Measurements from ENCODE around the gene RNF220. TPM values are rescaled to one million over a fixed set of nuclear protein-coding genes. Genes with fewer than 3 reads are reported as not detected.

Gene RNF220
- total and polyA plus RNA-seq, 2 of the 13 experiments (the other 11 are each of a cell fraction or from before 2014, with no cell fraction given), result 48.2 to 72.1 TPM

DNA sequence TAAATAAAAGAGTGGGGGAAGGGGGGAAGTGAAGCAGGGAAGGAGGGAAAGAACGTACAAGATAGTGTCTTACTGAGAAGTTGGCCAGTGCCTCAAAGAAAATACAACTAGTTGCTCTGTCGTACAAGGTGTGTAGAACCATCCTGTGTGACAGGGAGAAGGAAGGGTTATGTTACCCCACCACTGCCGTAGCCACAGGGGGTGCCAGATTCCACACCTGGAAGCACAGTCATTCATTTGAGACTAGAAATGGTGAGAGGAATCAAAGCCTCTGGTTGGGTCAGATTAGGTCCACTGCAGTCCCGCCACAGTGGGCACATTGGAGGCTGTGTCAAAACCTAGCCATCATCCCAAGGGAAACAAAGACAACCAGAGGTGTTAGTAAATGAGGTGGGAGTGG is 47.3 kb upstream of the RNF220 start:
- ATAC-seq, result no peak

DNA sequence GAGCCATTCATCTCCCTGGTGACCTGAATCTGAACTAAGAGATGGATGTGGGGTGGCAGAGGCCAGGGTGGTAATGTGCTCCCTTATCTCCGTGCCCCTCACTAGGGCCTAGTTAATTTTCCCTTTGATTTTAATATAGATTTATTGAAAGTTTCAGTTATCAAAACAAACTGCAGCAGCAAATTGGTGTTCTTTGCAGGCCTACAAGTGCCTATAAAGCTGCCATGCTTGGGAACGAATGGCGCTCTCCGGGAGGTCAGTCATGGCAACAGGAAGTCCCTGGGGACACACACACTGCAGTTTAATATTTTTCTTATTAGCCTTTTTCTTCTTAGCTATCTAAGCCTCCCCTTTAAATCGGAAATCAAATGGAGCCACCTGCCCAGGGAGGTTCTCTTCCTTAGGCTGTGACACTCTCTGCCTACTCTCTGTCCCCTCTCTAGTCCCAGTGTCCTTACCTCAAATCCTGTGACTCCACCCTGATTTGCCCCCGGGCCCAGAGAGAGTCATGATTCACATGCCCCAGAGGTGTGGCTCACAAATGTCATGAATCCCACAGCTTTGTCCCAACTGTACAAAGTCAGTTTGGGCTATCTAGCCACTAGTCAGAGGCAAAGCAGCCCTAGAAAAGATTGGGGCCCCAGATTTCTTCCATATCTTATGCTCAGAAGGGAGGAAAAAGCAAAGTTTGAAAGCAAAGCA is 45.7 kb upstream of the RNF220 start:
- ATAC-seq, result no peak
- Histone ChIP-seq H3K9ac (ENCODE audit: insufficient read depth, low read depth, low read length) (no peak overlapping the region), H3K27me3 (ENCODE audit: control insufficient read depth in 1 of 2, insufficient read depth in 2 of 2, low read length in 2 of 2) (peaks cover 0 to 7% of the 10 kb centered on the region in 2 experiments; a peak in 2 of 5 replicates), H3K4me1 (ENCODE audit: insufficient read depth, low read length) (peaks cover 11% of the 10 kb centered on the region), H3K79me2 (ENCODE audit: insufficient read depth, low read length) (no peaks in the 10 kb centered on the region), H3K9me3 (ENCODE audit: low read length) (no peaks in the 10 kb centered on the region), H3K4me3 (replicated peaks in 1 of 3; ENCODE audit: insufficient read depth in 1 of 3, low read depth in 2 of 3, low read length in 3 of 3) (no peak overlapping the region), H3K27ac (ENCODE audit: extremely low read length, insufficient read depth, low read length) (no peak overlapping the region), H4K20me1 (ENCODE audit: insufficient read depth, low read length) (no peaks in the 10 kb centered on the region), H3K36me3 (replicated peaks in 1 of 2; ENCODE audit: control insufficient read depth in 1 of 2, insufficient read depth in 2 of 2, low read length in 2 of 2) (no peaks in the 10 kb centered on the region), H3K4me2 (ENCODE audit: low read depth, low read length) (no peak overlapping the region), H2AFZ (ENCODE audit: low read length) (no peak overlapping the region)
- DNase-seq (ENCODE audit: low spot score), result no peak
- intact Hi-C loops (cut with micrococcal nuclease; ENCODE audit: unreplicated experiment), result no loop called here
- TF ChIP-seq U2AF1 (optimal IDR thresholded peaks at IDR 0.05; ENCODE audit: low read depth, low read length), result no peak
- no TSS peak for BruUV-seq (replicated peaks)
- FAIRE-seq, result no peak
- WGBS (ENCODE audit: low lambda C conversion rate), result 53% methylated on average over 6 of the region's 6 CpGs
- in situ Hi-C loops (cut with HindIII; ENCODE audit: extremely low pct_ligation_motif_present, low pct_unique_long_range_greater_than_20kb), result no loop called here
- ChIA-PET POLR2A (no interaction called here), CTCF (ENCODE audit: low intra/inter-chr PET ratio, low total read pairs) (no interaction called here)

More for the DNA sequence above, 47.3 kb upstream of the RNF220 start:
- no peak overlapping the region for H3K9ac ChIP-seq (ENCODE audit: insufficient read depth, low read depth, low read length)
- no peak overlapping the region for H3K4me3 ChIP-seq (replicated peaks in 1 of 3; ENCODE audit: insufficient read depth in 1 of 3, low read depth in 2 of 3, low read length in 3 of 3)
- H3K36me3 ChIP-seq (replicated peaks in 1 of 2; ENCODE audit: control insufficient read depth in 1 of 2, insufficient read depth in 2 of 2, low read length in 2 of 2), result no peaks in the 10 kb centered on the region
- POLR2A ChIA-PET, result no interaction called here
- TF ChIP-seq, protein P1, sequence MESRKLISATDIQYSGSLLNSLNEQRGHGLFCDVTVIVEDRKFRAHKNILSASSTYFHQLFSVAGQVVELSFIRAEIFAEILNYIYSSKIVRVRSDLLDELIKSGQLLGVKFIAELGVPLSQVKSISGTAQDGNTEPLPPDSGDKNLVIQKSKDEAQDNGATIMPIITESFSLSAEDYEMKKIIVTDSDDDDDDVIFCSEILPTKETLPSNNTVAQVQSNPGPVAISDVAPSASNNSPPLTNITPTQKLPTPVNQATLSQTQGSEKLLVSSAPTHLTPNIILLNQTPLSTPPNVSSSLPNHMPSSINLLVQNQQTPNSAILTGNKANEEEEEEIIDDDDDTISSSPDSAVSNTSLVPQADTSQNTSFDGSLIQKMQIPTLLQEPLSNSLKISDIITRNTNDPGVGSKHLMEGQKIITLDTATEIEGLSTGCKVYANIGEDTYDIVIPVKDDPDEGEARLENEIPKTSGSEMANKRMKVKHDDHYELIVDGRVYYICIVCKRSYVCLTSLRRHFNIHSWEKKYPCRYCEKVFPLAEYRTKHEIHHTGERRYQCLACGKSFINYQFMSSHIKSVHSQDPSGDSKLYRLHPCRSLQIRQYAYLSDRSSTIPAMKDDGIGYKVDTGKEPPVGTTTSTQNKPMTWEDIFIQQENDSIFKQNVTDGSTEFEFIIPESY (CRISPR knock-in tag; IDR thresholded peaks at IDR 0.05), result peak; percentile 55; the same call in 1 of the 2 replicates
- no peak for TF ChIP-seq HOXA9 (CRISPR knock-in tag; IDR thresholded peaks at IDR 0.05; ENCODE audit: borderline replicate concordance)
- no peaks in the 10 kb centered on the region for H3K9me3 ChIP-seq (ENCODE audit: low read length)
- no peaks in the 10 kb centered on the region for H4K20me1 ChIP-seq (ENCODE audit: insufficient read depth, low read length)
- no peak overlapping the region for H2AFZ ChIP-seq (ENCODE audit: low read length)
- peaks cover 4% of the 10 kb centered on the region for H3K79me2 ChIP-seq (ENCODE audit: insufficient read depth, low read length)
- H3K4me1 ChIP-seq (ENCODE audit: insufficient read depth, low read length), result peaks cover 28% of the 10 kb centered on the region
- no TSS peak for BruUV-seq (replicated peaks)
- H3K4me2 ChIP-seq (ENCODE audit: low read depth, low read length), result no peak overlapping the region
- peaks cover 0 to 4% of the 10 kb centered on the region in 2 experiments; a peak in 2 of 5 replicates for H3K27me3 ChIP-seq (ENCODE audit: control insufficient read depth in 1 of 2, insufficient read depth in 2 of 2, low read length in 2 of 2)
- in situ Hi-C loops (cut with HindIII; ENCODE audit: extremely low pct_ligation_motif_present, low pct_unique_long_range_greater_than_20kb), result no loop called here
- DNase-seq (ENCODE audit: low spot score) (no peak), FAIRE-seq (no peak)
- no peak overlapping the region for H3K27ac ChIP-seq (ENCODE audit: extremely low read length, insufficient read depth, low read length)
- 42% methylated on average over 4 of the region's 4 CpGs for WGBS (ENCODE audit: low lambda C conversion rate)
- CTCF ChIA-PET (ENCODE audit: low intra/inter-chr PET ratio, low total read pairs), result no interaction called here
- intact Hi-C loops (cut with micrococcal nuclease; ENCODE audit: unreplicated experiment), result no loop called here
